KMS-11 (cell line): Measurements from ENCODE around the gene SOD3.

Experiments
- H2AFZ ChIP-seq: fragments of 200-600 bp; sonication (generic); 2 replicates; pipeline ENCODE4 v1.6.1; 2016; ENCODE audit warnings: antibody characterized with exemption, mixed run types, low read depth
- H3K27ac ChIP-seq: fragments of 200-600 bp; sonication (generic); 2 replicates; pipeline ENCODE4 v1.6.1; 2016; ENCODE audit warnings: mild to moderate bottlenecking, mixed run types
- H3K27me3 ChIP-seq: fragments of 200-600 bp; sonication (generic); 2 replicates; pipeline ENCODE4 v1.6.1; 2017; ENCODE audit warnings: mild to moderate bottlenecking, low read depth, mixed run types, moderate library complexity; ENCODE audit not compliant: insufficient read depth
- H3K36me3 ChIP-seq: fragments of 200-600 bp; sonication (generic); 2 replicates; pipeline ENCODE4 v1.6.1; 2017; ENCODE audit warnings: mild to moderate bottlenecking, mixed run types; ENCODE audit not compliant: insufficient read depth
- H3K4me1 ChIP-seq: fragments of 200-600 bp; sonication (generic); 2 replicates; pipeline ENCODE4 v1.6.1; 2016; ENCODE audit warnings: mild to moderate bottlenecking, low read depth, mixed run types; ENCODE audit not compliant: poor library complexity, severe bottlenecking
- H3K4me2 ChIP-seq: fragments of 200-600 bp; sonication (generic); 2 replicates; pipeline ENCODE4 v1.7.0; 2016; ENCODE audit warnings: mild to moderate bottlenecking, mixed run types
- H3K4me3 ChIP-seq: fragments of 200-600 bp; sonication (generic); IDR thresholded peaks from 2 replicates; pipeline ENCODE4 v1.6.1; 2017; ENCODE audit warnings: low read depth, low read length, mixed read lengths; ENCODE audit not compliant: insufficient read depth
- H3K79me2 ChIP-seq: fragments of 200-600 bp; sonication (generic); 2 replicates; pipeline ENCODE4 v1.6.1; 2016; ENCODE audit warnings: low read depth, mixed run types; ENCODE audit not compliant: insufficient read depth
- H3K9ac ChIP-seq: fragments of 200-600 bp; sonication (generic); 2 replicates; pipeline ENCODE4 v1.6.1; 2016; ENCODE audit warnings: mild to moderate bottlenecking, mixed run types
- H4K20me1 ChIP-seq: fragments of 200-600 bp; sonication (generic); 2 replicates; pipeline ENCODE4 v1.6.1; 2016; ENCODE audit warnings: mild to moderate bottlenecking, mixed run types; ENCODE audit not compliant: insufficient read depth
- TF ChIP-seq, protein P1 (sequence below): fragments of 200-600 bp; sonication (generic); conservative IDR thresholded peaks from 2 replicates; pipeline ENCODE4 v1.6.1; 2017; ENCODE audit warnings: low read depth, mild to moderate bottlenecking, antibody characterized with exemption, low read length, moderate library complexity, mixed read lengths

SOD3 gene

GRCh38 chr4:24763631-24764297, 31.6 kb upstream of the SOD3 start:
- no peak overlapping the region for H3K27ac ChIP-seq
- H3K36me3 ChIP-seq: no peaks in the 10 kb centered on the region
- H3K4me1 ChIP-seq: no peaks in the 10 kb centered on the region
- no peak overlapping the region for H3K9ac ChIP-seq
- H3K4me3 ChIP-seq: no peak overlapping the region
- no peak overlapping the region for H2AFZ ChIP-seq
- H3K79me2 ChIP-seq: no peaks in the 10 kb centered on the region
- H3K4me2 ChIP-seq: no peak overlapping the region
- TF ChIP-seq, protein P1, sequence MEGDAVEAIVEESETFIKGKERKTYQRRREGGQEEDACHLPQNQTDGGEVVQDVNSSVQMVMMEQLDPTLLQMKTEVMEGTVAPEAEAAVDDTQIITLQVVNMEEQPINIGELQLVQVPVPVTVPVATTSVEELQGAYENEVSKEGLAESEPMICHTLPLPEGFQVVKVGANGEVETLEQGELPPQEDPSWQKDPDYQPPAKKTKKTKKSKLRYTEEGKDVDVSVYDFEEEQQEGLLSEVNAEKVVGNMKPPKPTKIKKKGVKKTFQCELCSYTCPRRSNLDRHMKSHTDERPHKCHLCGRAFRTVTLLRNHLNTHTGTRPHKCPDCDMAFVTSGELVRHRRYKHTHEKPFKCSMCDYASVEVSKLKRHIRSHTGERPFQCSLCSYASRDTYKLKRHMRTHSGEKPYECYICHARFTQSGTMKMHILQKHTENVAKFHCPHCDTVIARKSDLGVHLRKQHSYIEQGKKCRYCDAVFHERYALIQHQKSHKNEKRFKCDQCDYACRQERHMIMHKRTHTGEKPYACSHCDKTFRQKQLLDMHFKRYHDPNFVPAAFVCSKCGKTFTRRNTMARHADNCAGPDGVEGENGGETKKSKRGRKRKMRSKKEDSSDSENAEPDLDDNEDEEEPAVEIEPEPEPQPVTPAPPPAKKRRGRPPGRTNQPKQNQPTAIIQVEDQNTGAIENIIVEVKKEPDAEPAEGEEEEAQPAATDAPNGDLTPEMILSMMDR: no peak
- H3K27me3 ChIP-seq: no peaks in the 10 kb centered on the region
- H4K20me1 ChIP-seq: no peaks in the 10 kb centered on the region

GRCh38 chr4:24764345-24764744, 31.0 kb upstream of the SOD3 start:
- Histone ChIP-seq H3K4me2 (no peak overlapping the region), H3K27ac (no peak overlapping the region), H3K27me3 (no peaks in the 10 kb centered on the region)

DNA sequence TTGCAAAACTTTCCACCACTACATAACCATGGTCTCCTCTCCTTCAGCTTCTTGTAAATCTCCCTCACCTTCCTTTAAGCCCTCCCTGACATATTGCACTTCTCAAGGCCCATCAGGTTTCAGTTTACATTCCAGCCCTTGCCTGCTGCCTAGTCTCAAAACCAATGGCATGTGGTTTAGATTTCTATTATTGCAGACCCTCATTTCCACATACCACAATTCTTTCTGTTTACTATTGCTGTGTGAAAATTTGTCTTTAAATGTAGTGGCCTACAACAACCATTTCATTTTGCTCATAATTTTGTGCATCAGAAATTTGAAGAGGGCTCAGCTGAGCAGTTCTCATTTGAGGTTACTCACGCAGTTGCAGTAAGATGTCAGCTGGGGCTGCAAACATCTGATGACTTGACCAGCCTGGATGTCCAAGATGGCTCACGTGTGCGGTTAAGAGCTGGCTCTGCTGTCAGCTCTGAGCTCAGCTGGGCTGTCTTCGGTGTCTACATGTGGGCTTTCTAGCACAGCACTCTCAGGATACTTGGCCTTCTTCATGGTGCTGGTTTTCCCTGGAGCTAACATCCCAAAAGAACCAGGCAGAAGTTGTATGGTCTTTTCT, 29.9 kb upstream of the SOD3 start:
- Histone ChIP-seq H3K36me3 (no peaks in the 10 kb centered on the region), H4K20me1 (no peaks in the 10 kb centered on the region), H3K27me3 (no peaks in the 10 kb centered on the region), H3K4me2 (no peak overlapping the region), H3K79me2 (no peaks in the 10 kb centered on the region), H3K9ac (no peak overlapping the region), H3K4me1 (no peaks in the 10 kb centered on the region), H3K27ac (no peak overlapping the region), H3K4me3 (no peak overlapping the region), H2AFZ (no peak overlapping the region)
- TF ChIP-seq, protein P1: no peak

More at GRCh38 chr4:24764345-24764744, 31.0 kb upstream of the SOD3 start:
- Histone ChIP-seq H3K79me2 (no peaks in the 10 kb centered on the region), H4K20me1 (no peaks in the 10 kb centered on the region), H2AFZ (no peak overlapping the region), H3K4me1 (no peaks in the 10 kb centered on the region), H3K9ac (no peak overlapping the region), H3K36me3 (no peaks in the 10 kb centered on the region), H3K4me3 (no peak overlapping the region)
- TF ChIP-seq, protein P1: no peak

DNA sequence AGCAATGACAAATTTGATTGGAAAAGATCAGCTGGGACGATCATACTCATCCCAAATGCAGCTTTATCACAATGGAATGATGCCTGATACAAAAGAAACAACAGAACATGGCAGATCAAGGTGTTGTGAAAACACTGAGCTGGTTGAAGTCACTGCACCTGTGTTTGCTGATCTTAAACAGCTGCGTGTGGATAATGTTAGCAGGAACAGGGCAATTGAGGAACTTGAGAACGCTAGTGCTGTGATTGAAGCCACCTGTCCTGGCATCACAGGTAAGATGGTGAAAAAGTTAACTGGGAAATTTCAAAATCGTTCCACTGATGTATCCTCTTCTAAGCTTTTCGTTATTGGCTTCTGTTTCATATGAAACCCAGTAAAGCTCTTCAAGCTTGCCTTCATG, 27.4 kb upstream of the SOD3 start:
- TF ChIP-seq, protein P1: no peak
- Histone ChIP-seq H3K27ac (no peak overlapping the region), H3K4me3 (no peak overlapping the region), H3K27me3 (no peaks in the 10 kb centered on the region), H2AFZ (no peak overlapping the region), H3K36me3 (no peaks in the 10 kb centered on the region), H3K9ac (no peak overlapping the region), H3K79me2 (no peaks in the 10 kb centered on the region), H3K4me1 (no peaks in the 10 kb centered on the region), H3K4me2 (no peak overlapping the region), H4K20me1 (no peaks in the 10 kb centered on the region)
